ENCODE results near the gene GCSH. TPM values are rescaled to one million over a fixed set of nuclear protein-coding genes. Genes with fewer than 3 reads are reported as not detected.

The GCSH gene
- total RNA-seq, 1 donor, result 18.1 TPM

- Histone ChIP-seq H3K4me3 (ENCODE audit: insufficient read depth, low read length) (no peak overlapping the region), H3K4me1 (ENCODE audit: insufficient read depth, low read length) (no peaks in the 10 kb centered on the region), H3K4me2 (ENCODE audit: insufficient read depth, low read length) (no peak overlapping the region), H3K27ac (ENCODE audit: low read depth, low read length) (no peak overlapping the region), H3K36me3 (ENCODE audit: insufficient read depth, low read length) (no peaks in the 10 kb centered on the region), H3K79me2 (ENCODE audit: insufficient read depth, low read length) (no peaks in the 10 kb centered on the region), H3K9me3 (ENCODE audit: low read depth, low read length) (no peaks in the 10 kb centered on the region), H3K27me3 (ENCODE audit: insufficient read depth, low read length) (no peaks in the 10 kb centered on the region), H4K20me1 (ENCODE audit: insufficient read depth, low read length) (no peaks in the 10 kb centered on the region), H2AFZ (ENCODE audit: low read length) (no peak overlapping the region)
- DNase-seq (ENCODE audit: insufficient read length, low spot score, missing footprints), result no peak
- TF ChIP-seq CTCF (IDR thresholded peaks at IDR 0.05; ENCODE audit: extremely low read depth, low read depth, low read length), result no peak
Observed at GRCh38 chr16:81105946-81106345, 9.8 kb upstream of the GCSH start.

- Histone ChIP-seq H3K27me3 (ENCODE audit: insufficient read depth, low read length) (no peaks in the 10 kb centered on the region), H3K27ac (ENCODE audit: low read depth, low read length) (no peak overlapping the region), H4K20me1 (ENCODE audit: insufficient read depth, low read length) (no peaks in the 10 kb centered on the region), H3K4me1 (ENCODE audit: insufficient read depth, low read length) (peaks cover 2% of the 10 kb centered on the region), H3K79me2 (ENCODE audit: insufficient read depth, low read length) (no peaks in the 10 kb centered on the region), H2AFZ (ENCODE audit: low read length) (no peak overlapping the region), H3K9me3 (ENCODE audit: low read depth, low read length) (no peaks in the 10 kb centered on the region), H3K36me3 (ENCODE audit: insufficient read depth, low read length) (no peaks in the 10 kb centered on the region), H3K4me2 (ENCODE audit: insufficient read depth, low read length) (no peak overlapping the region), H3K4me3 (ENCODE audit: insufficient read depth, low read length) (no peak overlapping the region)
- no peak for TF ChIP-seq CTCF (IDR thresholded peaks at IDR 0.05; ENCODE audit: extremely low read depth, low read depth, low read length)
- no peak for DNase-seq (ENCODE audit: insufficient read length, low spot score, missing footprints)
Observed at GRCh38 chr16:81101702-81102101, 5.5 kb upstream of the GCSH start.

- Histone ChIP-seq H3K36me3 (ENCODE audit: insufficient read depth, low read length) (no peaks in the 10 kb centered on the region), H4K20me1 (ENCODE audit: insufficient read depth, low read length) (no peaks in the 10 kb centered on the region), H3K4me2 (ENCODE audit: insufficient read depth, low read length) (no peak overlapping the region), H3K79me2 (ENCODE audit: insufficient read depth, low read length) (peaks cover 1% of the 10 kb centered on the region), H3K9me3 (ENCODE audit: low read depth, low read length) (no peaks in the 10 kb centered on the region), H3K4me3 (ENCODE audit: insufficient read depth, low read length) (no peak overlapping the region), H3K27ac (ENCODE audit: low read depth, low read length) (no peak overlapping the region), H3K4me1 (ENCODE audit: insufficient read depth, low read length) (peaks cover 4% of the 10 kb centered on the region), H2AFZ (ENCODE audit: low read length) (no peak overlapping the region), H3K27me3 (ENCODE audit: insufficient read depth, low read length) (no peaks in the 10 kb centered on the region)
- no peak for DNase-seq (ENCODE audit: insufficient read length, low spot score, missing footprints)
- TF ChIP-seq CTCF (IDR thresholded peaks at IDR 0.05; ENCODE audit: extremely low read depth, low read depth, low read length), result no peak
Observed at GRCh38 chr16:81099958-81100357, 3.8 kb upstream of the GCSH start.

GRCh38 chr16:81097230-81097629 is 1.0 kb upstream of the GCSH start:
- peaks cover 22% of the 10 kb centered on the region for H3K79me2 ChIP-seq (ENCODE audit: insufficient read depth, low read length)
- DNase-seq (ENCODE audit: insufficient read length, low spot score, missing footprints), result no peak
- H4K20me1 ChIP-seq (ENCODE audit: insufficient read depth, low read length), result peaks cover 2% of the 10 kb centered on the region
- peak overlapping the region; percentile 93 for H2AFZ ChIP-seq (ENCODE audit: low read length)
- H3K36me3 ChIP-seq (ENCODE audit: insufficient read depth, low read length), result no peaks in the 10 kb centered on the region
- H3K4me2 ChIP-seq (ENCODE audit: insufficient read depth, low read length), result peak overlapping the region; percentile 79
- TF ChIP-seq CTCF (IDR thresholded peaks at IDR 0.05; ENCODE audit: extremely low read depth, low read depth, low read length), result no peak
- H3K9me3 ChIP-seq (ENCODE audit: low read depth, low read length), result no peaks in the 10 kb centered on the region
- peaks cover 4% of the 10 kb centered on the region for H3K4me1 ChIP-seq (ENCODE audit: insufficient read depth, low read length)
- H3K27ac ChIP-seq (ENCODE audit: low read depth, low read length), result no peak overlapping the region
- H3K27me3 ChIP-seq (ENCODE audit: insufficient read depth, low read length), result no peaks in the 10 kb centered on the region
- H3K4me3 ChIP-seq (ENCODE audit: insufficient read depth, low read length), result no peak overlapping the region
